Ovary (tissue), 3 donors: ENCODE measurements around the gene ANGPTL2.

Experiments
- EP300 ChIP-seq: sonication (generic); formaldehyde crosslinking; IDR thresholded peaks from one replicate; pipeline ENCODE4 v1.6.1; 2017; ENCODE audit warnings: antibody characterized with exemption
- TF ChIP-seq, protein P1 (sequence below), 3 donors: fragments of 450-650 bp in 2 of 3; fragments of 200-600 bp in 1 of 3; IDR thresholded peaks; one replicate each; pipeline versions ENCODE4 v1.5.1 to v1.8.0; 2016 to 2022; ENCODE audit warnings: antibody characterized with exemption in 3 of 3, mild to moderate bottlenecking in 1 of 3
- donor health status: DM: no; HTN: no; CAD: no.

DNA sequence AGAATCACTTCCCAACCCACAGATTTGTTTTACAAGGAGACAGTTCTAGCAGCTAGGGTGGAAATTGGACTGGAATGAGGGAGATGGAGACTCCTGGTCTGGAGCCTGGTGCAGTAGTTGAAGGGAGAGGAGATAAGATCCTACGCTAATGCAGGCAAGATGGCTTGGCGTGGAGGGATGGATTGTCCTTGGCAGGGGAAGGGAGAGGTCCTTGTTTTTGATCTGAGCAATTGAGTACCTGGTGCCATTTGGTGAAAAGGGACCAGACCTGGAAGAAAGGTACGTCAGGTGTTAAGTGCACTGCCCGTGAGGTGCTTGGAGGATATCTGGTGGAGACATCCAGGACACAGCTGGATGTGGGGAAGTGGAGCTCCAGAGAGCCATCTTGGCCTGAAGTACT is 35.7 kb downstream of the ANGPTL2 start:
- TF ChIP-seq, protein P1, sequence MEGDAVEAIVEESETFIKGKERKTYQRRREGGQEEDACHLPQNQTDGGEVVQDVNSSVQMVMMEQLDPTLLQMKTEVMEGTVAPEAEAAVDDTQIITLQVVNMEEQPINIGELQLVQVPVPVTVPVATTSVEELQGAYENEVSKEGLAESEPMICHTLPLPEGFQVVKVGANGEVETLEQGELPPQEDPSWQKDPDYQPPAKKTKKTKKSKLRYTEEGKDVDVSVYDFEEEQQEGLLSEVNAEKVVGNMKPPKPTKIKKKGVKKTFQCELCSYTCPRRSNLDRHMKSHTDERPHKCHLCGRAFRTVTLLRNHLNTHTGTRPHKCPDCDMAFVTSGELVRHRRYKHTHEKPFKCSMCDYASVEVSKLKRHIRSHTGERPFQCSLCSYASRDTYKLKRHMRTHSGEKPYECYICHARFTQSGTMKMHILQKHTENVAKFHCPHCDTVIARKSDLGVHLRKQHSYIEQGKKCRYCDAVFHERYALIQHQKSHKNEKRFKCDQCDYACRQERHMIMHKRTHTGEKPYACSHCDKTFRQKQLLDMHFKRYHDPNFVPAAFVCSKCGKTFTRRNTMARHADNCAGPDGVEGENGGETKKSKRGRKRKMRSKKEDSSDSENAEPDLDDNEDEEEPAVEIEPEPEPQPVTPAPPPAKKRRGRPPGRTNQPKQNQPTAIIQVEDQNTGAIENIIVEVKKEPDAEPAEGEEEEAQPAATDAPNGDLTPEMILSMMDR (IDR thresholded peaks at IDR 0.05): no peak
- TF ChIP-seq EP300: no peak
